Endothelial cell (in vitro differentiated cells): Measurements from ENCODE around the gene TM7SF2. TPM values are rescaled to one million over a fixed set of nuclear protein-coding genes. Genes with fewer than 3 reads are reported as not detected.

Source experiments
- DNase-seq: peaks from one replicate; pipeline ENCODE4 v3.0.0; 2021; ENCODE audit warnings: low spot score
- H3K27ac Mint-ChIP-seq: one replicate; pipeline ENCODE4 v1.8.0; 2021; ENCODE audit warnings: mixed read lengths, inconsistent platforms; ENCODE audit not compliant: unreplicated experiment
- H3K27me3 Mint-ChIP-seq: one replicate; pipeline ENCODE4 v1.8.0; 2021; ENCODE audit warnings: mild to moderate bottlenecking, moderate library complexity, mixed read lengths, inconsistent platforms; ENCODE audit not compliant: unreplicated experiment
- H3K36me3 Mint-ChIP-seq: one replicate; pipeline ENCODE4 v1.8.0; 2021; ENCODE audit warnings: mild to moderate bottlenecking, low read depth, mixed read lengths, inconsistent platforms; ENCODE audit not compliant: unreplicated experiment
- H3K4me1 Mint-ChIP-seq: one replicate; pipeline ENCODE4 v1.8.0; 2021; ENCODE audit warnings: mild to moderate bottlenecking, mixed read lengths, inconsistent platforms; ENCODE audit not compliant: unreplicated experiment
- H3K4me3 Mint-ChIP-seq: one replicate; pipeline ENCODE4 v1.8.0; 2021; ENCODE audit warnings: mild to moderate bottlenecking, mixed read lengths, inconsistent platforms; ENCODE audit not compliant: unreplicated experiment
- H3K9me3 Mint-ChIP-seq: one replicate; pipeline ENCODE4 v1.8.0; 2021; ENCODE audit warnings: mixed read lengths, inconsistent platforms; ENCODE audit not compliant: unreplicated experiment
- CTCF ChIP-seq: fragments of 200-600 bp; sonication (generic); IDR thresholded peaks from one replicate; pipeline ENCODE4 v1.5.0; 2021; ENCODE audit warnings: antibody characterized with exemption; ENCODE audit not compliant: unreplicated experiment
- total RNA-seq: library from RNA; stranded (reverse); fragmentation: NEBNext Ultra II Directional; extraction: Animal tissue kit (Norgen Biotek cat#: 25700); gene quantifications from one replicate; pipeline ENCODE4 v1.2.1, GENCODE V29; 2021; ENCODE audit not compliant: unreplicated experiment

TM7SF2 gene
- total RNA-seq, 1 donor from 2014 or later = 35.6 TPM

- H3K4me1 Mint-ChIP-seq = peaks cover 3% of the 10 kb centered on the region
- peaks cover 12% of the 10 kb centered on the region for H3K36me3 Mint-ChIP-seq
- H3K27me3 Mint-ChIP-seq = peaks cover 10% of the 10 kb centered on the region
- no peak overlapping the region for H3K4me3 Mint-ChIP-seq
- H3K9me3 Mint-ChIP-seq = no peaks in the 10 kb centered on the region
- DNase-seq = no peak
- H3K27ac Mint-ChIP-seq = no peak overlapping the region
- TF ChIP-seq CTCF = no peak
Measured at GRCh38 chr11:65103476-65103875, 8.2 kb upstream of the TM7SF2 start.

- no peaks in the 10 kb centered on the region for H3K9me3 Mint-ChIP-seq
- no peak for TF ChIP-seq CTCF
- H3K27me3 Mint-ChIP-seq = peaks cover 8% of the 10 kb centered on the region
- H3K36me3 Mint-ChIP-seq = peaks cover 12% of the 10 kb centered on the region
- no peak overlapping the region for H3K4me3 Mint-ChIP-seq
- H3K27ac Mint-ChIP-seq = no peak overlapping the region
- H3K4me1 Mint-ChIP-seq = peaks cover 3% of the 10 kb centered on the region
- DNase-seq = no peak
Measured at GRCh38 chr11:65104628-65105027, 7.0 kb upstream of the TM7SF2 start.

- Mint-ChIP-seq H3K36me3 (peaks cover 16% of the 10 kb centered on the region), H3K9me3 (no peaks in the 10 kb centered on the region), H3K4me3 (no peak overlapping the region), H3K27ac (no peak overlapping the region), H3K27me3 (peaks cover 9% of the 10 kb centered on the region), H3K4me1 (peaks cover 3% of the 10 kb centered on the region)
- DNase-seq = no peak
- TF ChIP-seq CTCF = no peak
Measured at GRCh38 chr11:65107078-65107477, 4.6 kb upstream of the TM7SF2 start.

- peaks cover 16% of the 10 kb centered on the region for H3K36me3 Mint-ChIP-seq
- H3K27me3 Mint-ChIP-seq = peaks cover 8% of the 10 kb centered on the region
- H3K4me3 Mint-ChIP-seq = no peak overlapping the region
- TF ChIP-seq CTCF = no peak
- no peak for DNase-seq
- peaks cover 3% of the 10 kb centered on the region for H3K4me1 Mint-ChIP-seq
- no peaks in the 10 kb centered on the region for H3K9me3 Mint-ChIP-seq
- no peak overlapping the region for H3K27ac Mint-ChIP-seq
Measured at GRCh38 chr11:65107751-65108468, 3.8 kb upstream of the TM7SF2 start.

- no peak for DNase-seq
- no peak for TF ChIP-seq CTCF
- Mint-ChIP-seq H3K9me3 (no peaks in the 10 kb centered on the region), H3K4me3 (no peak overlapping the region), H3K36me3 (peaks cover 20% of the 10 kb centered on the region), H3K4me1 (peaks cover 8% of the 10 kb centered on the region), H3K27me3 (peaks cover 14% of the 10 kb centered on the region), H3K27ac (no peak overlapping the region)
Measured at GRCh38 chr11:65108469-65109123, 3.1 kb upstream of the TM7SF2 start.
